ENCODE measurements around the gene MMP14.
A peak's percentile ranks its signal among the peaks of the same experiment; 100 is the strongest.
"Not testable (repeated sequence)": the region's sequence is repeated elsewhere in the genome, so short reads cannot be mapped to it uniquely, and the experiment has no call there.

The MMP14 gene

DNA sequence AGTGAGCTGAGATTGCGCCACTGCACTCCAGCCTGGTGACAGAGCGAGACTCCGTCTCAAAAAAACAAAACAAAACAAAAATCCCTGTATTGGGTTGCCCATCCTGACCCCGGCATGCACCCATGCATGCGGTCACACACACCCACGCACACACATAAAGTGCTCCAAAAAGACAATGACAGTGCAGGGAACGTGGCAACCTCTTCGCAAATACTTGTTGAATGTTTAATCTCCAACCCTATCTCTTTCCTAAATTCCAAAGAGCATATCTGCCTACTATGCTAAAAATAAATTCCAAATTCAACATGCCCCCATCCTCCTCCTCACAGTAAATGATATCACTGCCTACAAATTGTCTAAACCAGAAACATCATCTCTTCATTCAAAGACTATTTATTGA, 34.7 kb upstream of the MMP14 start:
- Histone ChIP-seq H3K36me3 (ENCODE audit: control insufficient read depth, insufficient read depth, low read length) (no peaks in the 10 kb centered on the region), H3K4me3 (replicated peaks; ENCODE audit: low read depth, low read length) (no peak overlapping the region), H3K27me3 (replicated peaks; ENCODE audit: control insufficient read depth, insufficient read depth, low read length) (no peaks in the 10 kb centered on the region)
- TF ChIP-seq, protein P1, sequence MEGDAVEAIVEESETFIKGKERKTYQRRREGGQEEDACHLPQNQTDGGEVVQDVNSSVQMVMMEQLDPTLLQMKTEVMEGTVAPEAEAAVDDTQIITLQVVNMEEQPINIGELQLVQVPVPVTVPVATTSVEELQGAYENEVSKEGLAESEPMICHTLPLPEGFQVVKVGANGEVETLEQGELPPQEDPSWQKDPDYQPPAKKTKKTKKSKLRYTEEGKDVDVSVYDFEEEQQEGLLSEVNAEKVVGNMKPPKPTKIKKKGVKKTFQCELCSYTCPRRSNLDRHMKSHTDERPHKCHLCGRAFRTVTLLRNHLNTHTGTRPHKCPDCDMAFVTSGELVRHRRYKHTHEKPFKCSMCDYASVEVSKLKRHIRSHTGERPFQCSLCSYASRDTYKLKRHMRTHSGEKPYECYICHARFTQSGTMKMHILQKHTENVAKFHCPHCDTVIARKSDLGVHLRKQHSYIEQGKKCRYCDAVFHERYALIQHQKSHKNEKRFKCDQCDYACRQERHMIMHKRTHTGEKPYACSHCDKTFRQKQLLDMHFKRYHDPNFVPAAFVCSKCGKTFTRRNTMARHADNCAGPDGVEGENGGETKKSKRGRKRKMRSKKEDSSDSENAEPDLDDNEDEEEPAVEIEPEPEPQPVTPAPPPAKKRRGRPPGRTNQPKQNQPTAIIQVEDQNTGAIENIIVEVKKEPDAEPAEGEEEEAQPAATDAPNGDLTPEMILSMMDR (IDR thresholded peaks at IDR 0.05; ENCODE audit: insufficient read depth, low read length, poor library complexity, severe bottlenecking): no peak
- no peak for DNase-seq (ENCODE audit: extremely low read depth, insufficient read length)

DNA sequence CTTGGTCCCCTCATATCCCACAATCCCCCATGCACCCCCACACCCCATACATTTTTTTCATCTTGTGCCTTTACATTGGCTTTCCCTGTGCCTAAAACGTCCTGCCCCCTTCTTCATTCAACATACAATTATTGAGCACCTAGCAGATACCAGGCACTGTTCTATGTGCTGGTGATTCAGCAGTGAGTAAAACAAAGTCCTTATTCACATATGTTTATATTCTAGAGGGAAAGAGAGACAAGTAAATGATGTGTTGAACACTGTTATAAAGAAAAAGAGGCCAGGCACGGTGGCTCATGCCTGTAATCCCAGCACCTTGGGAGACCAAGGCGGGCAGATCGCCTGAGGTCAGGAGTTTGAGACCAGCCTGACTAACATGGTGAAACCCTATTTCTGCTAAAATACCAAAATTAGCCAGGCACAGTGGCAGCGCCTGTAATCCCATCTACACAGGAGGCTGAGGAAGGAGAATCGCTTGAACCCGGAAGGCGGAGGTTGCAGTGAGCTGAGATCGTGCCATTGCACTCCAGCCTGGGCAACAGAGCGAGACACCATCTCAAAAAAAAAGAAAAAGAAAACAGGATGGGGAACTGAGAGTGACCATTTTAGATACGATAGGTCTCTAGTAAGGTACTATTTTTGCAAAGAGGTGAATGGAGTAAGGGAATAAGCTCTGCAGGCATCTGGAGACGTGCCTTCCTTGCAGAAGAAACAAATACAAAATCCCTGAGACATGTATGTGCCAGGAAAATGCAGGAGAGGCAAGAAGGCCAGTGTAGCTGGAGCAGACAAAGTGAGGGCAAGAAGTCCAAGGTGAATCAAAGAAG, 33.3 kb upstream of the MMP14 start:
- TF ChIP-seq, protein P1 (IDR thresholded peaks at IDR 0.05; ENCODE audit: insufficient read depth, low read length, poor library complexity, severe bottlenecking): no peak
- peak; percentile 60 for DNase-seq (ENCODE audit: extremely low read depth, insufficient read length)
- Histone ChIP-seq H3K27me3 (replicated peaks; ENCODE audit: control insufficient read depth, insufficient read depth, low read length) (no peaks in the 10 kb centered on the region), H3K4me3 (replicated peaks; ENCODE audit: low read depth, low read length) (no peak overlapping the region), H3K36me3 (ENCODE audit: control insufficient read depth, insufficient read depth, low read length) (no peaks in the 10 kb centered on the region)

DNA sequence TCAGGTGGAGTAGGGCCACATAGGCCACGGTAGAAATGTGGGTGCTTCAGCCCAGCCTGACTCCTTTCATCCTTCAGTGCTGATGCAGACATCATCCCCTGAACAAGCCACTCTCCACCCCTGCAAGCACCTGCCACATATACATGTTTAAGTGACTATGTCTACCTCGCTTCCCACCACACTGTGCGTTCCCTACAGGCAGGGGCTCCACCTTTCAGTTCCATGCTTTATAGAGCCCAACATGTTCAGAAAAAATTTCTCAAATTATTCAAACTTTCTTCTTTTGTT, 32.8 kb upstream of the MMP14 start:
- TF ChIP-seq, protein P1 (IDR thresholded peaks at IDR 0.05; ENCODE audit: insufficient read depth, low read length, poor library complexity, severe bottlenecking): no peak
- H3K4me3 ChIP-seq (replicated peaks; ENCODE audit: low read depth, low read length): no peak overlapping the region

DNA sequence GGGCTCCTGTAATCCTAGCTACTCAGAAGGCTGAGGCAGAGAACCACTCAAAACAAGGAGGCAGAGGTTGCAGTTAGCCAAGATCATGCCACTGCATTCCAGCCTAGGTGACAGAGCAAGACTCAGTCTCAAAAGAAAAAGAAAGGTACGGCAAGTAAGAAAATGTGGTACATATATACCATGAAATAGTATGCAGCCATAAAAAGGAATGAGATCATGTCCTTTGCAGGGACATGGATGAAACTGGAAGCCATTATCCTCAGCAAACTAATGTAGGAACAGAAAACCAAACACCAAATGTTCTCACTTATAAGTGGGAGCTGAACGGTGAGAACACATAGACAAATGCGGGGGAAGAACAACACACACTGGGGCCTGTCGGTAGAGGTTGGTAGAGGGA, 31.1 kb upstream of the MMP14 start:
- H3K4me3 ChIP-seq (replicated peaks; ENCODE audit: low read depth, low read length): not testable (repeated sequence)

More for the DNA sequence above, 32.8 kb upstream of the MMP14 start:
- peak; percentile 55 for DNase-seq (ENCODE audit: extremely low read depth, insufficient read length)
- H3K27me3 ChIP-seq (replicated peaks; ENCODE audit: control insufficient read depth, insufficient read depth, low read length): no peaks in the 10 kb centered on the region
- no peaks in the 10 kb centered on the region for H3K36me3 ChIP-seq (ENCODE audit: control insufficient read depth, insufficient read depth, low read length)

DNA sequence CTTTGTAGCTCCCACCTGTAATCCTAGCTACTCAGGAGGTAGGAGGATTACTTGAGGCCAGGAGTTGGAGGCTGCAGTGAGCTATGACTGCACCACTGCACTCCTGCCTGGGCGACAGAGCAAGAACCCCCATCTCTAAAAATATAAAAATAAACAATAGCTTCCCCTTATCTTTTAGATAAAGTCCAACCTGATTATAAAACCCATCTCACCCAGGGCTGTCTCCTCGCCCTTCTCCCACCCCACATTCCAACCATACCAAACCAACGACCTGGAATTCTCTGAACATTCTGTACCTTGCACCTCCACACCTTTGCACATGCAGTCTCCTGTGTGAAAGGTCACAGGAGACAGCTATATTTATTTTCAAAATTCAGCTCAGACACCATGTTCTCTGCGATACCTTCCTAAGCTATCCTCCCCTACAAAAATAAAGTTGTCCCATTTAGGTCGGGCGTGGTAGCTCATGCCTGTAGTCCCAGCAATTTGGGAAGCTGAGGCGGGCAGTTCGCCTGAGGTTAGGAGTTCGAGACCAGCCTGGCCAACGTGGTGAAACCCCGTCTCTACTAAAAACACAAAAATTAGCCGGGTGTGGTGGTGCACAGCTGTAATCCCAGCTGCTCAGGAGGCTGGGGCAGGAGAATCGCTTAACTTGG, 28.8 kb upstream of the MMP14 start:
- H3K36me3 ChIP-seq (ENCODE audit: control insufficient read depth, insufficient read depth, low read length): no peaks in the 10 kb centered on the region
- no peak for DNase-seq (ENCODE audit: extremely low read depth, insufficient read length)
- no peak overlapping the region for H3K4me3 ChIP-seq (replicated peaks; ENCODE audit: low read depth, low read length)
- no peaks in the 10 kb centered on the region for H3K27me3 ChIP-seq (replicated peaks; ENCODE audit: control insufficient read depth, insufficient read depth, low read length)
- TF ChIP-seq, protein P1 (IDR thresholded peaks at IDR 0.05; ENCODE audit: insufficient read depth, low read length, poor library complexity, severe bottlenecking): no peak

More for the DNA sequence above, 31.1 kb upstream of the MMP14 start:
- H3K27me3 ChIP-seq (replicated peaks; ENCODE audit: control insufficient read depth, insufficient read depth, low read length); H3K36me3 ChIP-seq (ENCODE audit: control insufficient read depth, insufficient read depth, low read length); DNase-seq (ENCODE audit: extremely low read depth, insufficient read length): not testable (repeated sequence)

DNA sequence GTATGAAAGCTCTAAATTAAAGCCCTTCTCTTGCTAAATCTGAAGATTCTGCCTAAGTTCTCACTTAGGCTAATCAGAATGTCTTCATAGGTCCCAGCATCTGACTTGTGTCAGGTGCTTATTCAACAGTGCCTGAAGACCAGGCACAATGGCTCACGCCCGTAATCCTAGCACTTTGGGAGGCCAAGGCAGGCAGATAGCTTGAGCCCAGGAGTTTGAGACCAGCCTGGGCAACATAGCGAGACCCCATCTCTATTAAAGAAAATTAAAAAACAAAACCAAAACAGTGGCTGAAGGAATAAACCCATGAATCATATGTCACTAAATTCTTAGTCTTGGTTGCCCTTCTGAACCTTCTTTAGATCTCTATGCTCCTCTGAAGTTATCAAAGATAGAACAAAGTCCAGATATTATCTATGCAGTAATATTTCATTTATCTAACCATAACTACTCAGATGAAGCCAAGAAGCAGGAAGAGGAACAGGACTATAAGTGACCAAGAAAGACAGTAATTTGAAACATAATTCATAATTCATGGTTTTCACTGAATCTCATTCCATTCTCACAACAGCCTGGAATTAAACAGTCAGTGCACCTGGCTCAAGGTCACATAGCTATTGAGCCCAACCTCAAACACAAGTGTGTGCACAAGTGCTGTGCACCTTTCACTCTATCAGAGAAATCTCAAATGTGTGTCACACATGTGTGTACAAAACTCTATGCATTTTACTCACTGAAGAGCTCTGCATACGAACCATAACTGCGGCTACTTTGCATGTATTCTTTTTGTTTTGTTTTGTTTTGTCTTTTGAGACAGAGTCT, 27.8 kb upstream of the MMP14 start:
- DNase-seq (ENCODE audit: extremely low read depth, insufficient read length): no peak
- H3K27me3 ChIP-seq (replicated peaks; ENCODE audit: control insufficient read depth, insufficient read depth, low read length): no peaks in the 10 kb centered on the region
- TF ChIP-seq, protein P1 (IDR thresholded peaks at IDR 0.05; ENCODE audit: insufficient read depth, low read length, poor library complexity, severe bottlenecking): no peak
- no peak overlapping the region for H3K4me3 ChIP-seq (replicated peaks; ENCODE audit: low read depth, low read length)
- no peaks in the 10 kb centered on the region; the same call in 1 of the 2 replicates for H3K36me3 ChIP-seq (ENCODE audit: control insufficient read depth, insufficient read depth, low read length)
